Stimulated activated CD4-positive, alpha-beta T cell treated with anti-CD3 and anti-CD28 coated beads, Interleukin-4, amount 100 ng/mL, for 48 hours (primary cell): ENCODE measurements around the gene CLBA1.

Experiments
- DNase-seq, 2 donors: peaks; one replicate each; pipeline ENCODE4 v3.0.0-alpha.2; 2020; ENCODE audit warnings: low read depth in 2 of 2

Gene CLBA1

GRCh38 chr14:105005329-105005928, 19.8 kb downstream of the CLBA1 start:
- DNase-seq, result no peak

GRCh38 chr14:105005929-105006830, 20.6 kb downstream of the CLBA1 start:
- no peak for DNase-seq

- no peak for DNase-seq
These were observed 21.4 kb downstream of the CLBA1 start for GRCh38 chr14:105006831-105007592.

GRCh38 chr14:105007593-105008264, 22.1 kb downstream of the CLBA1 start:
- DNase-seq, result no peak

GRCh38 chr14:105010106-105010505, 24.5 kb downstream of the CLBA1 start:
- no peak for DNase-seq

- no peak for DNase-seq
These were observed 25.3 kb downstream of the CLBA1 start for GRCh38 chr14:105010891-105011291.

GRCh38 chr14:105011312-105011990, 25.9 kb downstream of the CLBA1 start:
- DNase-seq, result no peak

- DNase-seq, result no peak
These were observed 26.8 kb downstream of the CLBA1 start for GRCh38 chr14:105012171-105012985.

GRCh38 chr14:105013150-105013785, 27.7 kb downstream of the CLBA1 start:
- DNase-seq, result no peak

- DNase-seq, result no peak
These were observed 28.4 kb downstream of the CLBA1 start for GRCh38 chr14:105014032-105014431.

- DNase-seq, result no peak
These were observed 29.0 kb downstream of the CLBA1 start for GRCh38 chr14:105014631-105015030.

- DNase-seq, result no peak
These were observed 29.7 kb downstream of the CLBA1 start for GRCh38 chr14:105015242-105015641.

GRCh38 chr14:105015905-105016304, 30.3 kb downstream of the CLBA1 start:
- DNase-seq, result no peak

GRCh38 chr14:105018414-105018813, 32.8 kb downstream of the CLBA1 start:
- DNase-seq, result no peak

- DNase-seq, result peak; percentile 28 to 49
These were observed 34.5 kb downstream of the CLBA1 start for GRCh38 chr14:105019861-105020814.

- peak; percentile 98 for DNase-seq
These were observed 35.4 kb downstream of the CLBA1 start, which contains the start of gene CDCA4 for GRCh38 chr14:105020815-105021655. Gene CDCA4 (minus strand): TSS chr14:105021083. CDS start chr14:105011929, 9,154 bp downstream.

GRCh38 chr14:105021656-105022275, 36.2 kb downstream of the CLBA1 start:
- peak in 1 of 2 donors; percentile 42 for DNase-seq
